ENCODE measurements around the gene PLA2G7. TPM values are rescaled to one million over a fixed set of nuclear protein-coding genes. Genes with fewer than 3 reads are reported as not detected.
"Not testable (repeated sequence)": the region's sequence is repeated elsewhere in the genome, so short reads cannot be mapped to it uniquely, and the experiment has no call there.

The PLA2G7 gene
- total RNA-seq, 1 donor from 2014 or later, result 1.7 TPM

DNA sequence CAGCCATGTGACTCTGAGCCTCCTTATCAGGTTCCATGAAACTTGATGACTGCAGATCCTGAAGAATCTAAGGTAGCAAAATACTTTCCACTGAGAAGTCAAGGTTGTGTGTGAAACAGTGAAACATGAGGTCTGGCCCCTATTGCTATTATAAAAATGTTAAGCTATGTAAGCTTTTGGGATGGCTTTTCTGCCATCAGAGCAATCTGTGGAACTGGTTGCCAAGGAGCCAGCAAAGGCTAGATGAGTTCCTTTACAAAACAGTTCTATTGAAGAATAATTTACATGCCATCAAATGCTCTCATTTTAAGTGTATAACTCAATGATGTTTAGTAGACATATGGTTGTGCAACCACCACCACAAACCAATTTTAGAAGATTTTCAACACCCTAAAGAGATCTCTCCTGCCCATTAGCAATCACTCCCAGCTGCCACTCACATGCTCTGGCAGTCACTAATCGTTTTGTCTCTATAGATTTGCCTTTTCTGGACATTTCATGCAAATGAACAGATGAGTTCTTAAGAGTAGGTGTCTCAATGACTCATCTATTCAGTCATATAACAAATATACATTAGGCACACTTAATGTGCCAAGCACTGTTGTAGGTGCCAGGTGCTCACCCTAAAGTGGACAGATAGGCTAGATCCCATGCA lies 38.2 kb upstream of the PLA2G7 start:
- Histone ChIP-seq H3K4me3 (ENCODE audit: low read depth, low read length) (no peak overlapping the region), H3K27me3 (ENCODE audit: control insufficient read depth, insufficient read depth, low read length) (no peaks in the 10 kb centered on the region), H3K36me3 (ENCODE audit: control insufficient read depth, insufficient read depth, low read length) (no peaks in the 10 kb centered on the region)
- no peak for DNase-seq (ENCODE audit: low read depth)
- TF ChIP-seq, protein P1, sequence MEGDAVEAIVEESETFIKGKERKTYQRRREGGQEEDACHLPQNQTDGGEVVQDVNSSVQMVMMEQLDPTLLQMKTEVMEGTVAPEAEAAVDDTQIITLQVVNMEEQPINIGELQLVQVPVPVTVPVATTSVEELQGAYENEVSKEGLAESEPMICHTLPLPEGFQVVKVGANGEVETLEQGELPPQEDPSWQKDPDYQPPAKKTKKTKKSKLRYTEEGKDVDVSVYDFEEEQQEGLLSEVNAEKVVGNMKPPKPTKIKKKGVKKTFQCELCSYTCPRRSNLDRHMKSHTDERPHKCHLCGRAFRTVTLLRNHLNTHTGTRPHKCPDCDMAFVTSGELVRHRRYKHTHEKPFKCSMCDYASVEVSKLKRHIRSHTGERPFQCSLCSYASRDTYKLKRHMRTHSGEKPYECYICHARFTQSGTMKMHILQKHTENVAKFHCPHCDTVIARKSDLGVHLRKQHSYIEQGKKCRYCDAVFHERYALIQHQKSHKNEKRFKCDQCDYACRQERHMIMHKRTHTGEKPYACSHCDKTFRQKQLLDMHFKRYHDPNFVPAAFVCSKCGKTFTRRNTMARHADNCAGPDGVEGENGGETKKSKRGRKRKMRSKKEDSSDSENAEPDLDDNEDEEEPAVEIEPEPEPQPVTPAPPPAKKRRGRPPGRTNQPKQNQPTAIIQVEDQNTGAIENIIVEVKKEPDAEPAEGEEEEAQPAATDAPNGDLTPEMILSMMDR (IDR thresholded peaks at IDR 0.05; ENCODE audit: insufficient read depth, low read length, poor library complexity, severe bottlenecking), result no peak

DNA sequence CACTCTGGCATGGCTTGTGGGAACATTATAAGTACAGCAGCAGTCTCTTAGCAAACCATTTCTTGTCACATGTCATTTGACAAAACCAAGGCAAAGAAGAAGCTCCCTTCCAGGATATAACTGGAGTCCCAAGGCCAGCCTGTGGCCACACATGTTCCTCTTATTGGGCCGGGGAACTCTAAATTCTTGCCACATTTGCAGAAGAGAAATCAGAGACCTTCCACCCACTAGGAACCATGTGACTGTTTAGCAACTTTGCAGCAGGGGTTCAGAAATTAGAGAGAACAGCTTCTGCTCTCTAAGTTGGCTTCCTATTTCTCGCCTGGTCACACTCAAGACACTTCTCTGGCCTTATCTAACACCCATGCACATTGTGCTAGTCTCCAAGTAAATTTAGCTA lies 37.6 kb upstream of the PLA2G7 start:
- H3K27me3 ChIP-seq (ENCODE audit: control insufficient read depth, insufficient read depth, low read length), result no peaks in the 10 kb centered on the region
- no peak for DNase-seq (ENCODE audit: low read depth)
- no peak overlapping the region for H3K4me3 ChIP-seq (ENCODE audit: low read depth, low read length)
- H3K36me3 ChIP-seq (ENCODE audit: control insufficient read depth, insufficient read depth, low read length), result no peaks in the 10 kb centered on the region
- TF ChIP-seq, protein P1 (IDR thresholded peaks at IDR 0.05; ENCODE audit: insufficient read depth, low read length, poor library complexity, severe bottlenecking), result no peak

DNA sequence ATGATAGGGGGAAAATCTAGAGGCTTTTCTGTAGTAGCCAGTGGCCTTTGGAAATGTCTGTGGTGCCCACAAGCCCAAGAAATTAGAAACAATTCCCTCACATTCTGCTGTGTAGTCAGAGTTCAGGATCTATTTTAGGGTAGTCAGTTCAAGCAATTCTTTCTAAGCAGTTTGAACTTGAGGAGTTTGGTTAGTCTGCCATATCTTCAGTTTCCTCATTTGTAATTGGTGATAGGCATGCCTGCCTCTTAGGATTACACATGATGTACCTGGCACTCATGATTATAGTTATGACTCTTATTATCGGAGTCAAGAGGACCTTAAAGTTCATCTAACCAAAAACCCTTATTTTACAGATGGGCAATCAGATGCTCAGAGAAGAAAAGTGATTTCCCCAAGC lies 36.8 kb upstream of the PLA2G7 start:
- TF ChIP-seq, protein P1 (IDR thresholded peaks at IDR 0.05; ENCODE audit: insufficient read depth, low read length, poor library complexity, severe bottlenecking), result no peak
- H3K4me3 ChIP-seq (ENCODE audit: low read depth, low read length), result no peak overlapping the region
- H3K36me3 ChIP-seq (ENCODE audit: control insufficient read depth, insufficient read depth, low read length), result no peaks in the 10 kb centered on the region
- H3K27me3 ChIP-seq (ENCODE audit: control insufficient read depth, insufficient read depth, low read length), result no peaks in the 10 kb centered on the region
- no peak for DNase-seq (ENCODE audit: low read depth)

DNA sequence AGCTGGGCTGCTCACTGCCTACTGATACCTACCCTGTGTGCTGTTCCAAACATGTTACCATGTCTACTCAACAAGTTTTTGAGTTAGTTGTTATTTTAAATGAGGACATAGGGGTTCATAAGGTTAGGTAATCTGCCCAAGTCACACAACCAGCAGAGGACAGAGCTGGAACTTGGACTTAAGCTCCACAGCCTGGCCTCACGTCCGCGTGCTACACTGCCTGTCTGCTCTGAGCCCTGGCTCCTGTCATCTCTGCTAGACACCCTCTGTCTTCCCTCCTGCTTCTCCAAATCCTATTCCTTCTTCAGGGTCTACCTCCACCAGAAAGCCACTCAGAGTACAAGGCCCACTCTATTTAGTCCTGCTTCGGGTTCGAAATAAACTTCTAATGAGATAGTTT lies 29.8 kb upstream of the PLA2G7 start:
- Histone ChIP-seq H3K27me3 (ENCODE audit: control insufficient read depth, insufficient read depth, low read length) (no peaks in the 10 kb centered on the region), H3K4me3 (ENCODE audit: low read depth, low read length) (no peak overlapping the region), H3K36me3 (ENCODE audit: control insufficient read depth, insufficient read depth, low read length) (no peaks in the 10 kb centered on the region)
- no peak for DNase-seq (ENCODE audit: low read depth)
- TF ChIP-seq, protein P1 (IDR thresholded peaks at IDR 0.05; ENCODE audit: insufficient read depth, low read length, poor library complexity, severe bottlenecking), result no peak

DNA sequence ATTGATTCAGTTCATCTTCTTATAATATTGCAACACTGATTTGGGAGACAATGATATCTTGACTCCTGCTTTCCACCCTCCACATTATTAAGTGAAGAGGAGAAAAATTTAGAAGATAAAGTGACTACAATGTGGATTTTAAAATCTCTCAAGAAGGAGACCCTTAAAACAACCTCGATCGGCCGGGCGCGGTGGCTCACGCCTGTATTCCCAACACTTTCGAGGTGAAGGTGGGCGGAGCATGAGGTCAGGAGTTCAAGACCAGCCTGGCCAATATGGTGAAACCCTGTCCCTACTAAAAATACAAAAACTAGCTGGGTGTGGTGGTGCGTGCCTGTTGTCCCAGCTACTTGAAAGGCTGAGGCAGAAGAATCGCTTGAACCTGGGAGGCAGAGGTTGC lies 29.1 kb upstream of the PLA2G7 start:
- not testable (repeated sequence) for H3K27me3 ChIP-seq (ENCODE audit: control insufficient read depth, insufficient read depth, low read length); DNase-seq (ENCODE audit: low read depth); H3K4me3 ChIP-seq (ENCODE audit: low read depth, low read length); H3K36me3 ChIP-seq (ENCODE audit: control insufficient read depth, insufficient read depth, low read length)

DNA sequence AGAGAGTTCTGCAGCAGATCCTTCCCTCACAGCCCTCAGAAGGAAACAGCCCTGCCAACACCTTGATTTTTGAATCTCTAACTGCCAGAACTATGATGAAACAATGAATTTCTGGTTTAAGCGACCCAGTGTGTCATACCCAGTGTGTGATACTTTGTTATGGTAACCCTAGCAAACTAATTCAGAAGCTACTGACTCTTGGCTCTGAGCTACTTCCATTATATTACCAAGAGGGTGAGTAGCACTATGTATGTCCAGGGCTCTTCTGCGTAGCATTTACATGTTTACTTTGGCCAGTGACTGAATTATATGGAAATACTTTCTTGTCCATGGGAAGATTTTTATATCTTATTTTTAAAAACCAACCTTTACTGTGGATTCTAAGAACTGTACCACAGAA lies 28.3 kb upstream of the PLA2G7 start:
- no peak overlapping the region for H3K4me3 ChIP-seq (ENCODE audit: low read depth, low read length)
- no peaks in the 10 kb centered on the region for H3K27me3 ChIP-seq (ENCODE audit: control insufficient read depth, insufficient read depth, low read length)

More for the DNA sequence above, 28.3 kb upstream of the PLA2G7 start:
- TF ChIP-seq, protein P1 (IDR thresholded peaks at IDR 0.05; ENCODE audit: insufficient read depth, low read length, poor library complexity, severe bottlenecking), result no peak
- DNase-seq (ENCODE audit: low read depth), result no peak
- H3K36me3 ChIP-seq (ENCODE audit: control insufficient read depth, insufficient read depth, low read length), result no peaks in the 10 kb centered on the region
